ENCODE measurements around the gene FBXW9. TPM values are rescaled to one million over a fixed set of nuclear protein-coding genes. Genes with fewer than 3 reads are reported as not detected.

Gene FBXW9
- polyA plus RNA-seq, 3 donors: 4.4 to 7.2 (median 5.1) TPM

DNA sequence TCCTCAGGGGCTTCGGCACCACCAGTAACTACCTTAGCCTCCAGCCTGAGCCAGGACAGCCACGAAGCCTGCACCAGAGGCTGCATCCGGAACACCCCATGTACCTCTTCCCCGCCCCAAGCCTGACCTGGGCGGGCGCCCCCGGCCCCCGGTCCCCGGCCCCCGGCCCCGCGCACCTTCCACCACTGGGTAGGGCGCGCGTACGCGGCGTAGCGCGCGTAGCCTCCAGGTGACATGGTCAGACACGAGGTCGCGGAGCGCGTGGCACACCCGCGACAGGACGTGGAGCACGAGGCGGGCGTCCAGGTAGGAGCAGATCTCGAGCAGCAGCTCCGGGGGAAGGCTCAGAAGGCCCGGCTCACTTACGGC is 450 bp downstream of the FBXW9 start:
- Histone ChIP-seq H3K79me2 (ENCODE audit: insufficient read depth, low read length) (no peaks in the 10 kb centered on the region), H3K4me2 (replicated peaks; ENCODE audit: extremely low read depth, low read length, poor library complexity, severe bottlenecking) (peak overlapping the region; percentile 99), H2AFZ (ENCODE audit: insufficient read depth, low read depth, low read length, poor library complexity, severe bottlenecking) (peak overlapping the region; percentile 97), H3K27ac (ENCODE audit: low read depth in 1 of 2, low read length in 2 of 2) (peak overlapping the region; percentile 90 to 95), H3K4me3 (replicated peaks in 1 of 3; ENCODE audit: low read depth in 2 of 3, low read length in 3 of 3) (peak overlapping the region; percentile 63 to 95 (median 84)), H3K9ac (ENCODE audit: insufficient read depth, low read length, poor library complexity, severe bottlenecking) (peak overlapping the region; percentile 68), H3K4me1 (ENCODE audit: control insufficient read depth in 1 of 2, insufficient read depth in 2 of 2, low read length in 2 of 2) (peaks cover 29 to 32% of the 10 kb centered on the region in 2 donors), H3K27me3 (ENCODE audit: control insufficient read depth in 2 of 2, insufficient read depth in 2 of 2, low read length in 2 of 2) (no peaks in the 10 kb centered on the region), H3K9me3 (replicated peaks in 1 of 2; ENCODE audit: control insufficient read depth in 1 of 2, insufficient read depth in 1 of 2, low read length in 2 of 2) (no peaks in the 10 kb centered on the region), H4K20me1 (ENCODE audit: insufficient read depth, low read length) (no peaks in the 10 kb centered on the region), H3K36me3 (replicated peaks in 1 of 2; ENCODE audit: control insufficient read depth in 1 of 2, insufficient read depth in 2 of 2, low read length in 2 of 2) (peaks cover 4 to 13% of the 10 kb centered on the region in 2 donors)
- intact Hi-C loops (cut with micrococcal nuclease): loop anchor here in 1 of 2 donors (1.0 kb wide), 1 partner anchor 27 kb away; a partner anchor contains a TSS
- peaks cover 17% of the 10 kb centered on the region for H3K4me1 Mint-ChIP-seq
- no peak for DNase-seq
- peaks cover 0 to 1% (median 0%) of the 10 kb centered on the region in 3 donors for H3K27me3 Mint-ChIP-seq (ENCODE audit: low read depth in 3 of 3)
- 3% methylated on average over 33 of the region's 36 CpGs for WGBS (ENCODE audit: insufficient coverage)
- TF ChIP-seq, protein P1, sequence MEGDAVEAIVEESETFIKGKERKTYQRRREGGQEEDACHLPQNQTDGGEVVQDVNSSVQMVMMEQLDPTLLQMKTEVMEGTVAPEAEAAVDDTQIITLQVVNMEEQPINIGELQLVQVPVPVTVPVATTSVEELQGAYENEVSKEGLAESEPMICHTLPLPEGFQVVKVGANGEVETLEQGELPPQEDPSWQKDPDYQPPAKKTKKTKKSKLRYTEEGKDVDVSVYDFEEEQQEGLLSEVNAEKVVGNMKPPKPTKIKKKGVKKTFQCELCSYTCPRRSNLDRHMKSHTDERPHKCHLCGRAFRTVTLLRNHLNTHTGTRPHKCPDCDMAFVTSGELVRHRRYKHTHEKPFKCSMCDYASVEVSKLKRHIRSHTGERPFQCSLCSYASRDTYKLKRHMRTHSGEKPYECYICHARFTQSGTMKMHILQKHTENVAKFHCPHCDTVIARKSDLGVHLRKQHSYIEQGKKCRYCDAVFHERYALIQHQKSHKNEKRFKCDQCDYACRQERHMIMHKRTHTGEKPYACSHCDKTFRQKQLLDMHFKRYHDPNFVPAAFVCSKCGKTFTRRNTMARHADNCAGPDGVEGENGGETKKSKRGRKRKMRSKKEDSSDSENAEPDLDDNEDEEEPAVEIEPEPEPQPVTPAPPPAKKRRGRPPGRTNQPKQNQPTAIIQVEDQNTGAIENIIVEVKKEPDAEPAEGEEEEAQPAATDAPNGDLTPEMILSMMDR (IDR thresholded peaks at IDR 0.05): no peak
- peaks cover 11 to 18% of the 10 kb centered on the region in 2 donors for H3K36me3 Mint-ChIP-seq
- H3K27ac Mint-ChIP-seq: peak overlapping the region in 5 of 7 donors; percentile 92 to 98 (median 97)
- H3K4me3 Mint-ChIP-seq: peak overlapping the region; percentile 82 to 93
- H3K9me3 Mint-ChIP-seq: no peaks in the 10 kb centered on the region

DNA sequence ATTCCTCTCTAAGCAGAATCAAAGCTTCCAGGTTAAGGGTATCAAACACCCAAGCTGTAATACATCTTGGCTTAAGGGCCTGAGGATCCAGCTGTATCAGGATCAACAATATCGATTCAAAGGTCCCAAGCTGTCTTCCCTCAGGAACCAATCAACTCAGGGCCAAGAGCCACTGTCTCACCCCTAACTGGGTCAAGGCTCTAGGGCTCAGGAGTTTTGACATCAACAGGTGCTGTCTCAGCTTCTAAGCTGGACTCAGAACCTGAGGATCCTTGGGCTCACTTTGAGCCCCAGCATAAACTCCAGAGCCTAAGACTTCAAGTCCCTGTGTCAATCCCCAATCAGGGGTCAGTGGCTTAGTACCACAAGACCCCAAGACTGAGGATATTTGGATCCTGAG is 917 bp downstream of the FBXW9 start:
- TF ChIP-seq, protein P1 (IDR thresholded peaks at IDR 0.05): no peak
- DNase-seq: no peak
- Histone ChIP-seq H3K79me2 (ENCODE audit: insufficient read depth, low read length) (no peaks in the 10 kb centered on the region), H3K9ac (ENCODE audit: insufficient read depth, low read length, poor library complexity, severe bottlenecking) (no peak overlapping the region), H3K27ac (ENCODE audit: low read depth in 1 of 2, low read length in 2 of 2) (no peak overlapping the region), H2AFZ (ENCODE audit: insufficient read depth, low read depth, low read length, poor library complexity, severe bottlenecking) (peak overlapping the region; percentile 97), H3K36me3 (replicated peaks in 1 of 2; ENCODE audit: control insufficient read depth in 1 of 2, insufficient read depth in 2 of 2, low read length in 2 of 2) (peaks cover 0 to 9% of the 10 kb centered on the region in 2 donors), H3K27me3 (ENCODE audit: control insufficient read depth in 2 of 2, insufficient read depth in 2 of 2, low read length in 2 of 2) (no peaks in the 10 kb centered on the region), H3K9me3 (replicated peaks in 1 of 2; ENCODE audit: control insufficient read depth in 1 of 2, insufficient read depth in 1 of 2, low read length in 2 of 2) (no peaks in the 10 kb centered on the region), H3K4me2 (replicated peaks; ENCODE audit: extremely low read depth, low read length, poor library complexity, severe bottlenecking) (peak overlapping the region; percentile 99), H3K4me1 (ENCODE audit: control insufficient read depth in 1 of 2, insufficient read depth in 2 of 2, low read length in 2 of 2) (peaks cover 29 to 32% of the 10 kb centered on the region in 2 donors), H3K4me3 (replicated peaks in 1 of 3; ENCODE audit: low read depth in 2 of 3, low read length in 3 of 3) (peak overlapping the region in 1 of 3 experiments; percentile 95), H4K20me1 (ENCODE audit: insufficient read depth, low read length) (no peaks in the 10 kb centered on the region)
- Mint-ChIP-seq H3K4me1 (peaks cover 17% of the 10 kb centered on the region), H3K36me3 (peaks cover 7 to 13% of the 10 kb centered on the region in 2 donors), H3K27ac (peak overlapping the region in 2 of 7 donors; percentile 46 to 68), H3K27me3 (ENCODE audit: low read depth in 3 of 3) (peaks cover 0 to 1% (median 0%) of the 10 kb centered on the region in 3 donors), H3K9me3 (no peaks in the 10 kb centered on the region), H3K4me3 (peak overlapping the region; percentile 82 to 83)
- 100% methylated on average over 1 of the region's 1 CpG for WGBS (ENCODE audit: insufficient coverage)
- intact Hi-C loops (cut with micrococcal nuclease): no loop called here

All from CD14-positive monocyte (primary cell).